ENCODE data around the gene SMCO3. TPM values are rescaled to one million over a fixed set of nuclear protein-coding genes. Genes with fewer than 3 reads are reported as not detected.

The SMCO3 gene
- total and polyA plus RNA-seq, 2 of the 13 experiments (the other 11 are each of a cell fraction or from before 2014, with no cell fraction given) = 0.29 to 0.42 TPM

GRCh38 chr12:14843425-14843887 lies 29.5 kb upstream of the SMCO3 start, which contains the start of gene ART4 (continued):
- TF ChIP-seq LRRFIP1 (CRISPR knock-in tag; conservative IDR thresholded peaks at IDR 0.05) (no peak), PTBP1 (IDR thresholded peaks at IDR 0.05; ENCODE audit: low read depth, low read length, poor library complexity, severe bottlenecking) (no peak), MEIS2 (CRISPR knock-in tag; IDR thresholded peaks at IDR 0.05) (0 out of 2 replicates have a peak, but pooled peaks have one; percentile 41), POLR2A (IDR thresholded peaks at IDR 0.05; ENCODE audit: insufficient read depth in 1 of 2, low read depth in 2 of 2, low read length in 2 of 2) (peak; percentile 47; a peak in 2 of 4 replicates), YEATS2 (CRISPR knock-in tag; IDR thresholded peaks at IDR 0.05; ENCODE audit: borderline replicate concordance) (peak; percentile 47; the same call in 1 of the 2 replicates), SAP130 (CRISPR knock-in tag; IDR thresholded peaks at IDR 0.05; ENCODE audit: low read depth) (peak; percentile 58), SP5 (CRISPR knock-in tag; IDR thresholded peaks at IDR 0.05; ENCODE audit: borderline replicate concordance, low read depth) (no peak), POLR2AphosphoS5 (IDR thresholded peaks at IDR 0.05; ENCODE audit: low read depth, low read length) (peak; percentile 72), ZFY (CRISPR knock-in tag; IDR thresholded peaks at IDR 0.05) (peak; percentile 51), HIC2 (CRISPR knock-in tag; IDR thresholded peaks at IDR 0.05; ENCODE audit: low read depth) (peak; percentile 58), SP1 (IDR thresholded peaks at IDR 0.05) (no peak), SP1 (CRISPR knock-in tag; IDR thresholded peaks at IDR 0.05) (0 out of 2 replicates have a peak, but pooled peaks have one; percentile 15), PPARG (CRISPR knock-in tag; conservative IDR thresholded peaks at IDR 0.05) (0 out of 2 replicates have a peak, but pooled peaks have one; percentile 40), SPEN (CRISPR knock-in tag; IDR thresholded peaks at IDR 0.05; ENCODE audit: low read depth) (peak; percentile 61; the same call in 1 of the 2 replicates), RFXAP (CRISPR knock-in tag; IDR thresholded peaks at IDR 0.05; ENCODE audit: borderline replicate concordance) (0 out of 2 replicates have a peak, but pooled peaks have one; percentile 55), ERF (CRISPR knock-in tag; IDR thresholded peaks at IDR 0.05) (peak; percentile 76; the same call in 1 of the 2 replicates), ASH2L (IDR thresholded peaks at IDR 0.05; ENCODE audit: insufficient read length, low read depth, low read length) (peak; percentile 19), AHDC1 (CRISPR knock-in tag; IDR thresholded peaks at IDR 0.05; ENCODE audit: borderline replicate concordance) (no peak)
